Measurements from ENCODE around the gene TENT5C. TPM values are rescaled to one million over a fixed set of nuclear protein-coding genes. Genes with fewer than 3 reads are reported as not detected.

The TENT5C gene
- total and polyA plus RNA-seq, 2 of the 13 experiments (the other 11 are each of a cell fraction or from before 2014, with no cell fraction given) = 0.02 to 0.38 TPM

- DNase-seq (ENCODE audit: low spot score) (no peak), ATAC-seq (no peak), FAIRE-seq (no peak)
- intact Hi-C loops (cut with micrococcal nuclease; ENCODE audit: unreplicated experiment) = no loop called here
- no peak overlapping the region for H2AFZ ChIP-seq (ENCODE audit: low read length)
- no peak overlapping the region for H3K9ac ChIP-seq (ENCODE audit: insufficient read depth, low read depth, low read length)
- no peak for TF ChIP-seq ZNF121 (CRISPR knock-in tag; IDR thresholded peaks at IDR 0.05)
- TF ChIP-seq ZNF770 (CRISPR knock-in tag; IDR thresholded peaks at IDR 0.05) = no peak
- no peak for TF ChIP-seq ZNF878 (CRISPR knock-in tag; IDR thresholded peaks at IDR 0.05)
- no peak for TF ChIP-seq PRDM10 (CRISPR knock-in tag; IDR thresholded peaks at IDR 0.05; ENCODE audit: low read depth)
- TF ChIP-seq MED13 (CRISPR knock-in tag; IDR thresholded peaks at IDR 0.05) = no peak
- no peak for TF ChIP-seq TFAP4 (IDR thresholded peaks at IDR 0.05; ENCODE audit: borderline replicate concordance, low read depth)
- no peak overlapping the region for H3K4me2 ChIP-seq (ENCODE audit: low read depth, low read length)
- peaks cover 0 to 8% of the 10 kb centered on the region in 2 experiments; a peak in 1 of 5 replicates for H3K27me3 ChIP-seq (ENCODE audit: control insufficient read depth in 1 of 2, insufficient read depth in 2 of 2, low read length in 2 of 2)
- 20% methylated on average over 3 of the region's 3 CpGs for WGBS (ENCODE audit: low lambda C conversion rate)
- H3K4me1 ChIP-seq (ENCODE audit: insufficient read depth, low read length) = no peaks in the 10 kb centered on the region
- CTCF ChIA-PET (ENCODE audit: low intra/inter-chr PET ratio, low total read pairs) = no interaction called here
- BruUV-seq (replicated peaks) = no TSS peak
- POLR2A ChIA-PET = no interaction called here
- H4K20me1 ChIP-seq (ENCODE audit: insufficient read depth, low read length) = no peaks in the 10 kb centered on the region
- no peaks in the 10 kb centered on the region for H3K36me3 ChIP-seq (replicated peaks in 1 of 2; ENCODE audit: control insufficient read depth in 1 of 2, insufficient read depth in 2 of 2, low read length in 2 of 2)
- H3K4me3 ChIP-seq (replicated peaks in 1 of 3; ENCODE audit: insufficient read depth in 1 of 3, low read depth in 2 of 3, low read length in 3 of 3) = no peak overlapping the region
- no peaks in the 10 kb centered on the region for H3K9me3 ChIP-seq (ENCODE audit: low read length)
- no peaks in the 10 kb centered on the region for H3K79me2 ChIP-seq (ENCODE audit: insufficient read depth, low read length)
- in situ Hi-C loops (cut with HindIII; ENCODE audit: extremely low pct_ligation_motif_present, low pct_unique_long_range_greater_than_20kb) = no loop called here
- H3K27ac ChIP-seq (ENCODE audit: extremely low read length, insufficient read depth, low read length) = no peak overlapping the region
Observed at GRCh38 chr1:117628343-117628742, 22.5 kb downstream of the TENT5C start.

Data from HepG2 (cell line).